ENCODE results near the gene CTH.

CTH gene

GRCh38 chr1:70486676-70487458, 75.8 kb downstream of the CTH start:
- Histone ChIP-seq H3K27me3 (no peaks in the 10 kb centered on the region), H3K4me1 (no peaks in the 10 kb centered on the region), H3K4me3 (no peak overlapping the region), H3K27ac (no peak overlapping the region), H3K9me3 (peaks cover 0 to 5% (median 3%) of the 10 kb centered on the region in 3 donors), H3K36me3 (no peaks in the 10 kb centered on the region)
- TF ChIP-seq CTCF (IDR thresholded peaks at IDR 0.05): no peak
- DNase-seq: no peak
- intact Hi-C loops (cut with DNase I; ENCODE audit: low total_unique reads): no loop called here

- no peak for DNase-seq
- H3K9me3 ChIP-seq: peaks cover 0 to 5% (median 3%) of the 10 kb centered on the region in 3 donors
- no peak for TF ChIP-seq CTCF (IDR thresholded peaks at IDR 0.05)
- no peaks in the 10 kb centered on the region for H3K4me1 ChIP-seq
- H3K27me3 ChIP-seq: no peaks in the 10 kb centered on the region
- no peak overlapping the region for H3K4me3 ChIP-seq
- no peak overlapping the region for H3K27ac ChIP-seq
- intact Hi-C loops (cut with DNase I; ENCODE audit: low total_unique reads): no loop called here
- no peaks in the 10 kb centered on the region for H3K36me3 ChIP-seq
Measured at GRCh38 chr1:70487459-70487815, 76.4 kb downstream of the CTH start.

- Histone ChIP-seq H3K4me1 (no peaks in the 10 kb centered on the region), H3K9me3 (peaks cover 0 to 5% (median 3%) of the 10 kb centered on the region in 3 donors), H3K27me3 (no peaks in the 10 kb centered on the region), H3K4me3 (no peak overlapping the region), H3K27ac (no peak overlapping the region), H3K36me3 (no peaks in the 10 kb centered on the region)
- intact Hi-C loops (cut with DNase I; ENCODE audit: low total_unique reads): no loop called here
- DNase-seq: no peak
- TF ChIP-seq CTCF (IDR thresholded peaks at IDR 0.05): no peak
Measured at GRCh38 chr1:70487910-70488665, 77.0 kb downstream of the CTH start.
